SK-N-SH treated with all-trans-retinoic acid at 6 μM for 48 hours (cell line): Measurements from ENCODE around the gene TNFRSF4.

Source experiments
- ATAC-seq: fragments of 200-7000 bp; cut with Tn5 transposase; 3 replicates; pipeline ENCODE4 v1.9.1; 2020; ENCODE audit warnings: mild to moderate bottlenecking, moderate library complexity
- ARNTL ChIP-seq: fragments of 450-650 bp; formaldehyde crosslinking; IDR thresholded peaks from 2 replicates; pipeline ENCODE4 v1.5.0; 2020; ENCODE audit warnings: low read depth, mild to moderate bottlenecking, moderate library complexity, borderline replicate concordance
- BACH2 ChIP-seq: fragments of 250-450 bp; sonication (Bioruptor Pico); IDR thresholded peaks from 2 replicates; pipeline ENCODE4 v1.9.0; 2021; ENCODE audit warnings: mild to moderate bottlenecking, borderline replicate concordance
- CSDC2 ChIP-seq: fragments of 250-450 bp; sonication (Bioruptor Pico); IDR thresholded peaks from 2 replicates; pipeline ENCODE4 v1.5.0; 2020; ENCODE audit warnings: mild to moderate bottlenecking, moderate library complexity
- ESRRG ChIP-seq: fragments of 250-450 bp; sonication (Bioruptor Pico); IDR thresholded peaks from 2 replicates; pipeline ENCODE4 v1.6.1; 2021; ENCODE audit warnings: mild to moderate bottlenecking
- GLIS3 ChIP-seq: fragments of 250-450 bp; sonication (Bioruptor Pico); IDR thresholded peaks from 2 replicates; pipeline ENCODE4 v1.5.0; 2020; ENCODE audit warnings: mild to moderate bottlenecking, moderate library complexity
- ISL1 ChIP-seq: fragments of 250-450 bp; sonication (Bioruptor Pico); IDR thresholded peaks from 2 replicates; pipeline ENCODE4 v2.1.2; 2022; ENCODE audit warnings: mild to moderate bottlenecking, moderate library complexity
- PPARA ChIP-seq: fragments of 250-450 bp; sonication (Bioruptor Pico); IDR thresholded peaks from 2 replicates; pipeline ENCODE4 v1.5.0; 2020; ENCODE audit warnings: mild to moderate bottlenecking, borderline replicate concordance
- RARB ChIP-seq: fragments of 250-450 bp; sonication (Bioruptor Pico); IDR thresholded peaks from 2 replicates; pipeline ENCODE4 v1.8.0; 2021; ENCODE audit warnings: mild to moderate bottlenecking, moderate library complexity
- SNAI2 ChIP-seq: fragments of 250-450 bp; sonication (Bioruptor Pico); IDR thresholded peaks from 2 replicates; pipeline ENCODE4 v1.5.0; 2020; ENCODE audit warnings: mild to moderate bottlenecking, moderate library complexity
- TCF4 ChIP-seq: fragments of 250-450 bp; sonication (Bioruptor Pico); IDR thresholded peaks from 2 replicates; pipeline ENCODE4 v1.8.0; 2021; ENCODE audit warnings: mild to moderate bottlenecking, moderate library complexity, borderline replicate concordance
- TOX ChIP-seq: fragments of 250-450 bp; sonication (Bioruptor Pico); IDR thresholded peaks from 2 replicates; pipeline ENCODE4 v1.8.0; 2021; ENCODE audit warnings: mild to moderate bottlenecking, moderate library complexity, borderline replicate concordance
- ZC3H10 ChIP-seq: fragments of 250-450 bp; sonication (Bioruptor Pico); IDR thresholded peaks from 2 replicates; pipeline ENCODE4 v1.5.1; 2021; ENCODE audit warnings: mild to moderate bottlenecking, moderate library complexity
- ZFP30 ChIP-seq: fragments of 450-650 bp; formaldehyde crosslinking; IDR thresholded peaks from 2 replicates; pipeline ENCODE4 v1.5.0; 2022; ENCODE audit warnings: mild to moderate bottlenecking, moderate library complexity
- ZNF565 ChIP-seq: fragments of 450-650 bp; formaldehyde crosslinking; conservative IDR thresholded peaks from 2 replicates; pipeline ENCODE4 v1.5.0; 2020; ENCODE audit warnings: low read depth, mild to moderate bottlenecking, moderate library complexity
- ZNF70 ChIP-seq: fragments of 450-650 bp; formaldehyde crosslinking; IDR thresholded peaks from 2 replicates; pipeline ENCODE4 v1.5.0; 2020; ENCODE audit warnings: mild to moderate bottlenecking, moderate library complexity
- ZNF8 ChIP-seq: fragments of 450-650 bp; formaldehyde crosslinking; IDR thresholded peaks from 2 replicates; pipeline ENCODE4 v1.5.0; 2020; ENCODE audit warnings: mild to moderate bottlenecking, moderate library complexity
- TF ChIP-seq, protein P1 (sequence below): fragments of 250-450 bp; sonication (Bioruptor Pico); IDR thresholded peaks from 2 replicates; pipeline ENCODE4 v1.5.1; 2021; ENCODE audit warnings: mild to moderate bottlenecking, moderate library complexity
- TF ChIP-seq, protein P2 (sequence below): fragments of 250-450 bp; sonication (Bioruptor Pico); IDR thresholded peaks from 2 replicates; pipeline ENCODE4 v1.5.1; 2020; ENCODE audit warnings: low read depth, mild to moderate bottlenecking, moderate library complexity
- TF ChIP-seq, protein P3 (sequence below): fragments of 250-450 bp; sonication (Bioruptor Pico); IDR thresholded peaks from 2 replicates; pipeline ENCODE4 v1.5.0; 2020; ENCODE audit warnings: mild to moderate bottlenecking, moderate library complexity
- TF ChIP-seq, protein P4 (sequence below): fragments of 250-450 bp; sonication (Bioruptor Pico); IDR thresholded peaks from 2 replicates; pipeline ENCODE4 v1.8.0; 2021; ENCODE audit warnings: low read depth, mild to moderate bottlenecking, moderate library complexity, borderline replicate concordance
- TF ChIP-seq, protein P5 (sequence below): fragments of 250-450 bp; sonication (Bioruptor Pico); IDR thresholded peaks from 2 replicates; pipeline ENCODE4 v1.8.0; 2020; ENCODE audit warnings: mild to moderate bottlenecking, moderate library complexity, borderline replicate concordance

The TNFRSF4 gene

DNA sequence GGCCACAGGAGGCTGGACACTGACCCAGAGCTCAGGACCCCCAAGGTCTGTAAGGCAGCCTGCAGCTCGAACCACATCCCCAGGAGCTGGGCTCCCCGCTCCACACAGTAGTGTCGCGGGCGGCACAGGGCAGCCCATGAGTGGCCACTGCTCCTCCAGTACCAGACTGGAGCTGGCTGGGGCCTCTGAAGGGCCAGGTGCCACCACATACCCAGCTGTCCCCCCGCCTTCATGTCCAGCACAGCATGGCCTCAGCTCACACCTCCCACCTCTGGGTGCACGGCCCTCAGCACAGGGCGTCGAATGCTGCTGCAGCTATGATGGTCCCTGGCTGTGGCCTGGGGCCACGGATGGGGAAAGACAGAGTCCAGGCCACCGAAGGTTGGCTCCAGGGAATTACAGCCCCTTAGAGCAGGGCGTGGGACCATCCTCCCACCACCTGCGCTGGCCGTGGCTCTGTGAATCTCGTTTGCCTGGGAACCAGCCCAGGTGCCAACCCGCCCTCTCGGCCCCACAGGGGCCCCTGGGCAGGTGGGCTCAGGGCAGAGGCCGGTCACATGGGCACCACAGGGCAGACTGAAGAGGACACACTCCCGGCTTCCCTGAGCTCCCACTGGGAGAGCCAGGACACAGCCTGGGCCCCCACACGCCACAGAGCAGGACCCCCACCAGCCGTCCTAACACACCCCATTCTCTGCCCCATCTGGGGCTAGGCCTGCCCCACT lies 2.1 kb upstream of the TNFRSF4 start:
- ATAC-seq, result no peak; the same call in 2 of the 3 replicates
- TF ChIP-seq, protein P1, sequence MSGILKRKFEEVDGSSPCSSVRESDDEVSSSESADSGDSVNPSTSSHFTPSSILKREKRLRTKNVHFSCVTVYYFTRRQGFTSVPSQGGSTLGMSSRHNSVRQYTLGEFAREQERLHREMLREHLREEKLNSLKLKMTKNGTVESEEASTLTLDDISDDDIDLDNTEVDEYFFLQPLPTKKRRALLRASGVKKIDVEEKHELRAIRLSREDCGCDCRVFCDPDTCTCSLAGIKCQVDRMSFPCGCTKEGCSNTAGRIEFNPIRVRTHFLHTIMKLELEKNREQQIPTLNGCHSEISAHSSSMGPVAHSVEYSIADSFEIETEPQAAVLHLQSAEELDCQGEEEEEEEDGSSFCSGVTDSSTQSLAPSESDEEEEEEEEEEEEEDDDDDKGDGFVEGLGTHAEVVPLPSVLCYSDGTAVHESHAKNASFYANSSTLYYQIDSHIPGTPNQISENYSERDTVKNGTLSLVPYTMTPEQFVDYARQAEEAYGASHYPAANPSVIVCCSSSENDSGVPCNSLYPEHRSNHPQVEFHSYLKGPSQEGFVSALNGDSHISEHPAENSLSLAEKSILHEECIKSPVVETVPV (CRISPR knock-in tag), result no peak
- TF ChIP-seq GLIS3 (no peak), ZNF8 (CRISPR knock-in tag) (no peak), CSDC2 (CRISPR knock-in tag) (no peak), TOX (CRISPR knock-in tag) (no peak), PPARA (CRISPR knock-in tag) (no peak), ZC3H10 (CRISPR knock-in tag) (no peak), ZNF70 (CRISPR knock-in tag) (no peak), BACH2 (CRISPR knock-in tag) (no peak), ZFP30 (CRISPR knock-in tag) (no peak), SNAI2 (CRISPR knock-in tag) (no peak), ARNTL (no peak), ESRRG (CRISPR knock-in tag) (no peak)
- TF ChIP-seq, protein P2, sequence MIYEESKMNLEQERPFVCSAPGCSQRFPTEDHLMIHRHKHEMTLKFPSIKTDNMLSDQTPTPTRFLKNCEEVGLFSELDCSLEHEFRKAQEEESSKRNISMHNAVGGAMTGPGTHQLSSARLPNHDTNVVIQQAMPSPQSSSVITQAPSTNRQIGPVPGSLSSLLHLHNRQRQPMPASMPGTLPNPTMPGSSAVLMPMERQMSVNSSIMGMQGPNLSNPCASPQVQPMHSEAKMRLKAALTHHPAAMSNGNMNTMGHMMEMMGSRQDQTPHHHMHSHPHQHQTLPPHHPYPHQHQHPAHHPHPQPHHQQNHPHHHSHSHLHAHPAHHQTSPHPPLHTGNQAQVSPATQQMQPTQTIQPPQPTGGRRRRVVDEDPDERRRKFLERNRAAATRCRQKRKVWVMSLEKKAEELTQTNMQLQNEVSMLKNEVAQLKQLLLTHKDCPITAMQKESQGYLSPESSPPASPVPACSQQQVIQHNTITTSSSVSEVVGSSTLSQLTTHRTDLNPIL, result no peak
- TF ChIP-seq, protein P3, sequence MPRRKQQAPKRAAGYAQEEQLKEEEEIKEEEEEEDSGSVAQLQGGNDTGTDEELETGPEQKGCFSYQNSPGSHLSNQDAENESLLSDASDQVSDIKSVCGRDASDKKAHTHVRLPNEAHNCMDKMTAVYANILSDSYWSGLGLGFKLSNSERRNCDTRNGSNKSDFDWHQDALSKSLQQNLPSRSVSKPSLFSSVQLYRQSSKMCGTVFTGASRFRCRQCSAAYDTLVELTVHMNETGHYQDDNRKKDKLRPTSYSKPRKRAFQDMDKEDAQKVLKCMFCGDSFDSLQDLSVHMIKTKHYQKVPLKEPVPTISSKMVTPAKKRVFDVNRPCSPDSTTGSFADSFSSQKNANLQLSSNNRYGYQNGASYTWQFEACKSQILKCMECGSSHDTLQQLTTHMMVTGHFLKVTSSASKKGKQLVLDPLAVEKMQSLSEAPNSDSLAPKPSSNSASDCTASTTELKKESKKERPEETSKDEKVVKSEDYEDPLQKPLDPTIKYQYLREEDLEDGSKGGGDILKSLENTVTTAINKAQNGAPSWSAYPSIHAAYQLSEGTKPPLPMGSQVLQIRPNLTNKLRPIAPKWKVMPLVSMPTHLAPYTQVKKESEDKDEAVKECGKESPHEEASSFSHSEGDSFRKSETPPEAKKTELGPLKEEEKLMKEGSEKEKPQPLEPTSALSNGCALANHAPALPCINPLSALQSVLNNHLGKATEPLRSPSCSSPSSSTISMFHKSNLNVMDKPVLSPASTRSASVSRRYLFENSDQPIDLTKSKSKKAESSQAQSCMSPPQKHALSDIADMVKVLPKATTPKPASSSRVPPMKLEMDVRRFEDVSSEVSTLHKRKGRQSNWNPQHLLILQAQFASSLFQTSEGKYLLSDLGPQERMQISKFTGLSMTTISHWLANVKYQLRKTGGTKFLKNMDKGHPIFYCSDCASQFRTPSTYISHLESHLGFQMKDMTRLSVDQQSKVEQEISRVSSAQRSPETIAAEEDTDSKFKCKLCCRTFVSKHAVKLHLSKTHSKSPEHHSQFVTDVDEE (CRISPR knock-in tag), result no peak
- TF ChIP-seq, protein P4, sequence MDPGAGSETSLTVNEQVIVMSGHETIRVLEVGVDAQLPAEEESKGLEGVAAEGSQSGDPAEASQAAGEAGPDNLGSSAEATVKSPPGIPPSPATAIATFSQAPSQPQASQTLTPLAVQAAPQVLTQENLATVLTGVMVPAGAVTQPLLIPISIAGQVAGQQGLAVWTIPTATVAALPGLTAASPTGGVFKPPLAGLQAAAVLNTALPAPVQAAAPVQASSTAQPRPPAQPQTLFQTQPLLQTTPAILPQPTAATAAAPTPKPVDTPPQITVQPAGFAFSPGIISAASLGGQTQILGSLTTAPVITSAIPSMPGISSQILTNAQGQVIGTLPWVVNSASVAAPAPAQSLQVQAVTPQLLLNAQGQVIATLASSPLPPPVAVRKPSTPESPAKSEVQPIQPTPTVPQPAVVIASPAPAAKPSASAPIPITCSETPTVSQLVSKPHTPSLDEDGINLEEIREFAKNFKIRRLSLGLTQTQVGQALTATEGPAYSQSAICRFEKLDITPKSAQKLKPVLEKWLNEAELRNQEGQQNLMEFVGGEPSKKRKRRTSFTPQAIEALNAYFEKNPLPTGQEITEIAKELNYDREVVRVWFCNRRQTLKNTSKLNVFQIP, result no peak

DNA sequence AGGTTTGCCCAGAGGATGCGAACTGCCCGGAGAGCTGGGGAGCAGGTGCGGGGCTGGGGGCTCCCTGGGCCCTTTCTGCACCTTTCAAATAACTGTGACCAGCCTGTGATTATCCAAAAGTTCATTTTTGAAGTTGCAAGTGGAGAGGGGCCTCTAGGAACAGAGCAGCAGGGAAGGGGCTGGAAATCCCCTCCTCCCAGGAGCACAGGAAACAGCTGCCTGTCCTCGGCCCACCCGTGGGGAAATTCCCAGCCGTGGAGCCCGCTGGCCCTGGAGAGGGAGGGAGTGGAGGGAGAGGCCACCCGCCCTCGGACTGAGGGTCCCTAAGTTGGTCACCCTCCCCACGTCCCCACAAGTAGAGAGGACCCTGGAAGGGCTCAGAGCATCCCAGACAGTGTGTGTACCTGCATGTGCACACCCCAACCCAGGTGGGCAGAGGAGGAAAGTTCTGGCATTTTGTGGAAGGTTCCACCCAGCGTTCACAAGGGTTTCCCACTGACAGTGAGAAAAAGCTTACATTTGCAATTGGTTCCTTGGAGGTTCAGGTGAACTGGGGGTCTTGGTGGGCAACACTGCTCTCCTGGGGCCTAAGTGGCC lies 1.2 kb upstream of the TNFRSF4 start:
- TF ChIP-seq RARB (CRISPR knock-in tag) (no peak), TCF4 (CRISPR knock-in tag) (no peak), ARNTL (no peak), TOX (CRISPR knock-in tag) (no peak), GLIS3 (no peak), ZNF565 (no peak), ZNF70 (CRISPR knock-in tag) (no peak), PPARA (CRISPR knock-in tag) (no peak), ZNF8 (CRISPR knock-in tag) (no peak), SNAI2 (CRISPR knock-in tag) (no peak), ISL1 (no peak)
- TF ChIP-seq, protein P5, sequence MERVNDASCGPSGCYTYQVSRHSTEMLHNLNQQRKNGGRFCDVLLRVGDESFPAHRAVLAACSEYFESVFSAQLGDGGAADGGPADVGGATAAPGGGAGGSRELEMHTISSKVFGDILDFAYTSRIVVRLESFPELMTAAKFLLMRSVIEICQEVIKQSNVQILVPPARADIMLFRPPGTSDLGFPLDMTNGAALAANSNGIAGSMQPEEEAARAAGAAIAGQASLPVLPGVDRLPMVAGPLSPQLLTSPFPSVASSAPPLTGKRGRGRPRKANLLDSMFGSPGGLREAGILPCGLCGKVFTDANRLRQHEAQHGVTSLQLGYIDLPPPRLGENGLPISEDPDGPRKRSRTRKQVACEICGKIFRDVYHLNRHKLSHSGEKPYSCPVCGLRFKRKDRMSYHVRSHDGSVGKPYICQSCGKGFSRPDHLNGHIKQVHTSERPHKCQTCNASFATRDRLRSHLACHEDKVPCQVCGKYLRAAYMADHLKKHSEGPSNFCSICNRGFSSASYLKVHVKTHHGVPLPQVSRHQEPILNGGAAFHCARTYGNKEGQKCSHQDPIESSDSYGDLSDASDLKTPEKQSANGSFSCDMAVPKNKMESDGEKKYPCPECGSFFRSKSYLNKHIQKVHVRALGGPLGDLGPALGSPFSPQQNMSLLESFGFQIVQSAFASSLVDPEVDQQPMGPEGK (CRISPR knock-in tag), result no peak
- TF ChIP-seq, protein P4, result no peak
- TF ChIP-seq, protein P3 (CRISPR knock-in tag), result no peak
- TF ChIP-seq, protein P1 (CRISPR knock-in tag), result no peak
- TF ChIP-seq, all 23 proteins: peak for 0
- ATAC-seq, result no peak; the same call in 2 of the 3 replicates
